Caki2 (cell line): ENCODE data around the gene ARPC2. TPM values are rescaled to one million over a fixed set of nuclear protein-coding genes. Genes with fewer than 3 reads are reported as not detected.

Source experiments
- DNase-seq: peaks from one replicate; pipeline ENCODE4 v3.0.0-alpha.2; 2015; ENCODE audit warnings: low read depth
- in situ Hi-C: cut with HindIII; loops from 2 replicates; pipeline ENCODE4 v1.10.0; 2016; ENCODE audit warnings: low sequenced_read_pairs, low pct_unique_long_range_greater_than_20kb, mixed read lengths
- total RNA-seq: library from RNA; depleted of rRNA; stranded (reverse); fragments of >200 nt; shearing (Covaris generic); gene quantifications from 2 replicates; pipeline ENCODE4 v1.2.3, GENCODE V29; 2014; ENCODE audit warnings: low replicate concordance

Gene ARPC2
- total RNA-seq, 1 experiment from 2014 or later: 533 TPM

- DNase-seq: no peak
- in situ Hi-C loops: no loop called here
Measured at GRCh38 chr2:218238887-218239286, 21.9 kb downstream of the ARPC2 start.

GRCh38 chr2:218244204-218244603 is 27.2 kb downstream of the ARPC2 start:
- in situ Hi-C loops: no loop called here
- DNase-seq: no peak

DNA sequence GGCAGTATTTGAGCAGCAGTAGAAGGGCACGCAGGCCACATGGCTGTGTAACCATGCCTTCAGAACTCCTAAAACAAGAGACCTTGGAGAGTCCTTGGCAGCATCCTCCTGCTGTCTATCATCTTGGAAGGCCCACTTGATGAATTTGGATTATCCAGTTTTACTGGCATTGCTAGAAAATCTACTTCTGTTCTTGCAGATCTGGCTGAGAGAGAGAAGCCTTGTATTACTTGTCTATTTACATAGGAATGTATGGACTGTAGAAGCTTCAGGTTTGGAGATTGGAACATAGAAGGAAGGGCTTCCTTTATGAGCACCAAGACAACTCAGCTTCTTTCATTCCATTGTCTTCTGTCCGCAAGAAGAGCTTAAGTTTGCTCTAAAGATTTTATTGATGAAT is 27.7 kb downstream of the ARPC2 start:
- DNase-seq: no peak
- in situ Hi-C loops: no loop called here

DNA sequence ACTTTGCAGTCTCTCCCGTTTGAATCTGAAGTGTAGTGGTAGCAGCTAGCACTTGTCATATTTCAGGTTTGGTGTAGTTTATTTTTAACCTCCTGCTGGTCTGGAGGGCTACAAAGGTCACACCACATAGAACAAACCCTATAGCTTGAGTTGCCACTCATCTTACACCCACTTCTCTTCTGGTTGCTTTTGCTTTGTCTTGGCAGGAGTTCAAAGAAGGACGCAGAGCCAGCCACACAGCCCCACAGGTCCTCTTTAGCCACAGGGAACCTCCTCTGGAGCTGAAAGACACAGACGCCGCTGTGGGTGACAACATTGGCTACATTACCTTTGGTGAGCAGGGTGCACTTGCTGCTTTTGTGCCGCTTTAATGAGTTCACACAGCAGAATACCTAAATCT is 28.2 kb downstream of the ARPC2 start:
- no peak for DNase-seq
- in situ Hi-C loops: no loop called here

DNA sequence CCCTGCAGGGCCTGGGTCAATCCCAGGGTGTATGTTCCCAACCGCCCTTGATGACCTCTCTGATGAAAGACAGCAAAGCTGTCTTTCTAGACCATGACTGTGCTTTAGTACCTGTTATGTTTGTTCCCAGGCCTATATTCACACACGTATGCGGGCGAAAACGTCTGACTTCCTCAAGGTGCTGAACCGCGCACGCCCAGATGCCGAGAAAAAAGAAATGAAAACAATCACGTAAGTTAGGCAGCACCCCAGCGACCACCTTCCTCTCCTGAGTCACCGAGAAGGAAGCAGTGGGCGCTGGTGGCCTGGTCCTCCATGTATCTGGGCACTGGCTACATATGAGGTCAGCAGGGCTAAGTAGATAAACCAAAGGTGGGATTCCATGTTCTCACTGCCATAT is 32.7 kb downstream of the ARPC2 start:
- in situ Hi-C loops: no loop called here
- no peak for DNase-seq

GRCh38 chr2:218252509-218253231 is 35.7 kb downstream of the ARPC2 start:
- in situ Hi-C loops: no loop called here
- no peak for DNase-seq

DNA sequence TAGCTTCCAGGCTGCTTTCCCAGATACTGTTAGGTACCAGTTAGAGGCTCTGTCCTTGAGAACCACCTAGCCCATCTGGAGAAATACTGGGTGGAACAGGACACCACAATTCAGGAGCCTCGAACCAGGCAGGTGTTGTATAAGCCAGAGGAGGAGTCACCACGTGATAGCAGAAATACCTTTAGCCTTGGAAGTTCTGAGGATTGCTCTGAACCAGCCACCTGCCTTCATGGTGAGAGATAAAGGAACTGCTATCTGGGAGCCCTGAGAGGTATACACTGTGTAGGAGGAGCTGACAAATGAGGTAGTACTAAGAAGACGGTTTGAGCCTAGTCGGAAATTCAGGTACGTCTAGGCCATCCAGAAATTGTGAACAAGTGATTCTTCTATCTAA is 36.2 kb downstream of the ARPC2 start:
- in situ Hi-C loops: no loop called here
- DNase-seq: no peak

- DNase-seq: no peak
- in situ Hi-C loops: no loop called here
Measured at GRCh38 chr2:218255446-218255845, 38.5 kb downstream of the ARPC2 start.

DNA sequence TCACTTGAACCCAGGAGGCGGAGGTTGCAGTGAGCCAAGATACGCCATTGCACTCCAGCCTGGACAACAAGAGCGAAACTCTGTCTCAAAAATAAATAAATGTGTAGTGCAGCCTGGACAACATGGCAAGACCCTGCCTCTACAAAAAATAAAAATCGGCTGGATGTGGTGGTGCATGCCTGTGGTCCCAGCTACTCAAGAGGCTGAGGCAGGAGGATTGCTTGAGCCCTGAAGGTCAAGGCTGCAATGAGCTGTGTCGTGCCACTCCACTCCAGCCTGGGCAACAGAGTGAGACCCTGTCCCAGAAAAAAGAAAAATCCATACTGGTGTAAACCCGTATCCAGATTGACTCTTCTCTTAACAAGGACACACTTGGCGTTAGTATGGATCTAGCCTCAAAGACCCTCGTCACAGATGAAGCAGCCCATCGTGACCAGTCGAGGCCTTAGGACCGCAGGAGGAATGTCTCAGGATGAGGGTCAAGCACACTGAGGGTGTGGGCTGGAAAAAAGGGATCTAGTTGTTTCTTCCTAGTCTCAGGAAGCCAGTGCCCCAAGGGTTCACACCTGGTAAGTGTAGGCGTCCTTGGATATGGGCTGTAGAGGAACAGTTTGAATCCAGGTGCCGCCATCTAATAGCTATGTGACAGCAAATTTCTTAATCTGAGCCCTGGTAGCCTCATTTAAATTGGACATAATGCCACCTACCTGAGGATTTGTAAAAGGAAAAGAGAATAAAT is 39.8 kb downstream of the ARPC2 start:
- no peak for DNase-seq

GRCh38 chr2:218257390-218257981 is 40.5 kb downstream of the ARPC2 start:
- in situ Hi-C loops: no loop called here
- no peak for DNase-seq

More for the DNA sequence above, 39.8 kb downstream of the ARPC2 start:
- in situ Hi-C loops: no loop called here

GRCh38 chr2:218259099-218259961 is 42.3 kb downstream of the ARPC2 start:
- in situ Hi-C loops: no loop called here
- no peak for DNase-seq

- in situ Hi-C loops: no loop called here
- no peak for DNase-seq
Measured at GRCh38 chr2:218260166-218260565, 43.2 kb downstream of the ARPC2 start.

- in situ Hi-C loops: no loop called here
- peak; percentile 67 for DNase-seq
Measured at GRCh38 chr2:218260742-218261422, 43.9 kb downstream of the ARPC2 start, which contains the start of gene GPBAR1. Gene GPBAR1, plus strand, starts transcription at chr2:218261015. Its CDS starts 1,710 bp downstream, at chr2:218262725.

DNA sequence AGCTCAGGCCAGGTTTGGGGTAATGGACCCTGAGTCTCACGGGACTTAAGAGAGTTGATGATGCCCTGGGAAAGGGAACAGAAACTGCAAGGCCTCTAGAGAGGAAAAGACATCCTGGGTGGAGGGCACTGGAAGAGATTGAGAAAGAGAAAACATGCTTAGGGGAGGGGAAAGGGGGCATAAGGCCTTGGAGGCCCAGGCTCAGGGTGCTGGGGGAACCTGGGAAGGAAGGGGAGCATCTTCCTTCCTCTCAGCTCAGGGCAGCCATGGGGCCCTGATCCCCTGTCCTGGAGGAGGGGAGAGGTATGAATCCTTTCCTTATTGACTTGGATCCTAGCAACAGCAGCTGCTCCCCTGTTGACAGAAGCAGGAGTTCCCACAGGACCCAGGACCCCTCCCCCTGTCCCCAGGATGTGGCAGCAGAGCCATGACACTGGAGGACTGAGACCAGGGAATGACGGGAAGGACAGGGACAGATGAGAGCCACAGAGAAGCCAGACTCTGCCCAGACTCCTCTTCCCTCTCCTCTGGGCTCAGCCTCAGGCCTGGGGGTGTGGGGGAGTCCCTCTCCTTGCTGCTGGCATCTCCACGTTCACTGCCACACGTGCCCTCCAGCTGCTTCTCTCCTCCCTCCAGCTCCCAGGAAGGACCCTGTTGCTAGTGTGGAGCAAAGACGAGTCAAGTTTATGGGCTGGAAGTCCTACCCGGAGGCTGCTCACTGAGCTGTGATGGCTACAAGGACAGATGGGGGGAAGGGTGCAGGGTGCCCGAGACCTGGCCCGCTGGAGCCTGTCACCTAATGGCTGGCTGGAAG is 44.6 kb downstream of the ARPC2 start:
- no peak for DNase-seq
- in situ Hi-C loops: no loop called here

DNA sequence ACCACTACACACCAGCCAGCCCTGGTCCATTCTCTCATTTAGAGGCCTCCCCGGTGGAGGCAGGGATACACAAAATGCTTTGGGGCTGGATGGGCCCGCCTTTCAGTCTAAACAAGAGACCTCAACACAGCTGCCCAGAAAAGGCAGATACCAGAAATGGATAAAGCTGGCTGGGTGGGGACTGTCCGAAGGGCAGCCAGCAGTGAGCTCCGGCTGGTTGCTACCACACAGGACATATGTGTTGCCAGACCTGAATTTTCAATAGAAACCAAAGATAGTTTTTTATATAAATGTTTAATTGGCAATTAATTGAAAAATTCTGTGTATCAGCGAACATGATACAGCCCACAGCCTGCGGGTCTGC is 45.2 kb downstream of the ARPC2 start:
- in situ Hi-C loops: no loop called here
- no peak for DNase-seq

DNA sequence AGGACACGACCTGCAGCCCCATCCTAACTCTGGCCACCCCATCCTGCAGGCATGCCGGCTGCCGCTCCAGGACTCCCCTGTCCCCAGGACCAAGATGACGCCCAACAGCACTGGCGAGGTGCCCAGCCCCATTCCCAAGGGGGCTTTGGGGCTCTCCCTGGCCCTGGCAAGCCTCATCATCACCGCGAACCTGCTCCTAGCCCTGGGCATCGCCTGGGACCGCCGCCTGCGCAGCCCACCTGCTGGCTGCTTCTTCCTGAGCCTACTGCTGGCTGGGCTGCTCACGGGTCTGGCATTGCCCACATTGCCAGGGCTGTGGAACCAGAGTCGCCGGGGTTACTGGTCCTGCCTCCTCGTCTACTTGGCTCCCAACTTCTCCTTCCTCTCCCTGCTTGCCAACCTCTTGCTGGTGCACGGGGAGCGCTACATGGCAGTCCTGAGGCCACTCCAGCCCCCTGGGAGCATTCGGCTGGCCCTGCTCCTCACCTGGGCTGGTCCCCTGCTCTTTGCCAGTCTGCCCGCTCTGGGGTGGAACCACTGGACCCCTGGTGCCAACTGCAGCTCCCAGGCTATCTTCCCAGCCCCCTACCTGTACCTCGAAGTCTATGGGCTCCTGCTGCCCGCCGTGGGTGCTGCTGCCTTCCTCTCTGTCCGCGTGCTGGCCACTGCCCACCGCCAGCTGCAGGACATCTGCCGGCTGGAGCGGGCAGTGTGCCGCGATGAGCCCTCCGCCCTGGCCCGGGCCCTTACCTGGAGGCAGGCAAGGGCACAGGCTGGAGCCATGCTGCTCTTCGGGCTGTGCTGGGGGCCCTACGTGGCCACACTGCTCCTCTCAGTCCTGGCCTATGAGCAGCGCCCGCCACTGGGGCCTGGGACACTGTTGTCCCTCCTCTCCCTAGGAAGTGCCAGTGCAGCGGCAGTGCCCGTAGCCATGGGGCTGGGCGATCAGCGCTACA is 45.9 kb downstream of the ARPC2 start:
- in situ Hi-C loops: no loop called here

More for the DNA sequence above, 45.9 kb downstream of the ARPC2 start:
- no peak for DNase-seq
